Left cardiac atrium (tissue), 4 donors: ENCODE measurements around the gene FBXL7. TPM values are rescaled to one million over a fixed set of nuclear protein-coding genes. Genes with fewer than 3 reads are reported as not detected.
"Not testable (repeated sequence)": the region's sequence is repeated elsewhere in the genome, so short reads cannot be mapped to it uniquely, and the experiment has no call there.

Experiments used
- ATAC-seq, 2 donors: fragments of 200-7000 bp; cut with Tn5 transposase; one replicate each; pipeline ENCODE4 v1.9.1; 2020; ENCODE audit warnings: mild to moderate bottlenecking in 2 of 2, moderate library complexity in 2 of 2
- DNase-seq: peaks from one replicate; pipeline ENCODE4 v3.0.0-alpha.2; 2020
- intact Hi-C, 2 donors: fragments of 100-400 bp; cut with DNase I; formaldehyde crosslinking; loops; one replicate each; pipeline versions ENCODE4 v1.14.1 to v1.15.1; 2022 to 2023
- total RNA-seq, 2 donors: library from RNA; stranded (reverse); fragmentation: NEBNext Ultra II Directional; extraction: Animal tissue kit (Norgen Biotek cat#: 25700); gene quantifications; one replicate each; pipeline ENCODE4 v1.2.1, GENCODE V29; 2021
- donor health status: DM: no; HTN: yes; CAD: no.
- donor health status: DM: no; HTN: yes; CAD: no; lungs with severe emphysema.
- donor health status: DM: yes; HTN: yes; CAD: no.
- donor health status: Dilated cardiomyopathy.

Gene FBXL7
- total RNA-seq, 2 donors from 2014 or later = 18.1 to 19.8 TPM

GRCh38 chr5:15808577-15808976 lies 308.6 kb downstream of the FBXL7 start:
- ATAC-seq (peak; percentile 58 to 63), DNase-seq (no peak)
- intact Hi-C loops = no loop called here

GRCh38 chr5:15819617-15820016 lies 319.6 kb downstream of the FBXL7 start:
- no peak for DNase-seq
- no peak for ATAC-seq
- intact Hi-C loops = loop anchor here (10.0 kb wide), 2 partner anchors 315 to 715 kb away; partner anchors contain the start of gene FBXL7 (in 1 of the 2)

- ATAC-seq = no peak
- intact Hi-C loops = loop anchor here (10.0 kb wide), 2 partner anchors 317 to 717 kb away; partner anchors contain the start of gene FBXL7 (in 1 of the 2)
- no peak for DNase-seq
These were observed 321.5 kb downstream of the FBXL7 start for GRCh38 chr5:15821506-15821905.

- ATAC-seq = peak in 1 of 2 donors; percentile 67
- intact Hi-C loops = loop anchor here (10.0 kb wide), 2 partner anchors 319 to 719 kb away; partner anchors contain the start of gene FBXL7 (in 1 of the 2)
- no peak for DNase-seq
These were observed 323.4 kb downstream of the FBXL7 start for GRCh38 chr5:15823398-15823797.

- no peak for DNase-seq
- intact Hi-C loops = loop anchor here (10.0 kb wide), 2 partner anchors 323 to 723 kb away; partner anchors contain the start of gene FBXL7 (in 1 of the 2)
- no peak for ATAC-seq
These were observed 327.8 kb downstream of the FBXL7 start for GRCh38 chr5:15827741-15828140.

GRCh38 chr5:15831408-15831807 lies 331.4 kb downstream of the FBXL7 start:
- no peak for DNase-seq
- peak in 1 of 2 donors; percentile 67 for ATAC-seq
- intact Hi-C loops = loop anchor here in 1 of 2 donors (10.0 kb wide), 1 partner anchor 163 kb away; no protein-coding TSS in a partner anchor

GRCh38 chr5:15833365-15833764 lies 333.4 kb downstream of the FBXL7 start:
- intact Hi-C loops = loop anchor here in 1 of 2 donors (10.0 kb wide), 1 partner anchor 161 kb away; no protein-coding TSS in a partner anchor
- ATAC-seq (no peak), DNase-seq (no peak)

GRCh38 chr5:15834596-15835245 lies 334.7 kb downstream of the FBXL7 start:
- intact Hi-C loops = loop anchor here in 1 of 2 donors (10.0 kb wide), 1 partner anchor 160 kb away; no protein-coding TSS in a partner anchor
- DNase-seq = no peak
- peak in 1 of 2 donors; percentile 89 for ATAC-seq

- intact Hi-C loops = loop anchor here in 1 of 2 donors (10.0 kb wide), 1 partner anchor 159 kb away; no protein-coding TSS in a partner anchor
- DNase-seq (no peak), ATAC-seq (no peak)
These were observed 335.5 kb downstream of the FBXL7 start for GRCh38 chr5:15835514-15835913.

GRCh38 chr5:15837551-15838289 lies 337.7 kb downstream of the FBXL7 start:
- ATAC-seq = peak; percentile 41 to 73
- no peak for DNase-seq

GRCh38 chr5:15844253-15844652 lies 344.3 kb downstream of the FBXL7 start:
- no peak for ATAC-seq

More at GRCh38 chr5:15837551-15838289, 337.7 kb downstream of the FBXL7 start:
- intact Hi-C loops = loop anchor here in 1 of 2 donors (10.0 kb wide), 1 partner anchor 157 kb away; no protein-coding TSS in a partner anchor

GRCh38 chr5:15844871-15845270 lies 344.9 kb downstream of the FBXL7 start:
- intact Hi-C loops = no loop called here
- DNase-seq (no peak), ATAC-seq (no peak)

More at GRCh38 chr5:15844253-15844652, 344.3 kb downstream of the FBXL7 start:
- intact Hi-C loops = no loop called here
- DNase-seq = no peak

GRCh38 chr5:15850536-15850935 lies 350.6 kb downstream of the FBXL7 start:
- intact Hi-C loops = no loop called here
- ATAC-seq (peak in 1 of 2 donors; percentile 43), DNase-seq (no peak)

- intact Hi-C loops = no loop called here
- peak; percentile 52 for DNase-seq
- peak; percentile 65 to 81 for ATAC-seq
These were observed 351.0 kb downstream of the FBXL7 start for GRCh38 chr5:15850939-15851341.

- ATAC-seq = no peak
- intact Hi-C loops = no loop called here
- DNase-seq = no peak
These were observed 352.2 kb downstream of the FBXL7 start for GRCh38 chr5:15852217-15852616.

- DNase-seq (no peak), ATAC-seq (peak in 1 of 2 donors; percentile 44)
- intact Hi-C loops = no loop called here
These were observed 353.0 kb downstream of the FBXL7 start for GRCh38 chr5:15852949-15853348.

- intact Hi-C loops = no loop called here
- no peak for DNase-seq
- ATAC-seq = no peak
These were observed 358.3 kb downstream of the FBXL7 start for GRCh38 chr5:15858326-15858725.

GRCh38 chr5:15864536-15865215 lies 364.7 kb downstream of the FBXL7 start:
- DNase-seq = no peak
- no peak for ATAC-seq
- intact Hi-C loops = no loop called here

- ATAC-seq, intact Hi-C loops, DNase-seq: not testable (repeated sequence)
These were observed 372.3 kb downstream of the FBXL7 start for GRCh38 chr5:15872259-15872658.
